ENCODE data around the gene TRMT11.

The TRMT11 gene

GRCh38 chr6:125956506-125957390 is 29.6 kb upstream of the TRMT11 start, which contains the start of gene HINT3 (continued):
- peak; percentile 20 for TF ChIP-seq ZNF623 (tag by site-specific recombination; IDR thresholded peaks at IDR 0.05)
- peak; percentile 93 for TF ChIP-seq TRIM28 (IDR thresholded peaks at IDR 0.05; ENCODE audit: borderline replicate concordance, low read length)
- TF ChIP-seq FEZF1 (tag by site-specific recombination; IDR thresholded peaks at IDR 0.05) = peak; percentile 11; the same call in 1 of the 2 replicates
- TF ChIP-seq ZNF639 (tag by site-specific recombination; IDR thresholded peaks at IDR 0.05) = peak; percentile 89
- peak; percentile 62; the same call in 1 of the 2 replicates for TF ChIP-seq WT1 (tag by site-specific recombination; IDR thresholded peaks at IDR 0.05)
- peak; percentile 73 for TF ChIP-seq ZNF843 (tag by site-specific recombination; IDR thresholded peaks at IDR 0.05)
- peak; percentile 96 for TF ChIP-seq ZBTB8A (tag by site-specific recombination; IDR thresholded peaks at IDR 0.05)
- no peak for TF ChIP-seq SALL2 (tag by site-specific recombination; IDR thresholded peaks at IDR 0.05; ENCODE audit: borderline replicate concordance)
- TF ChIP-seq ZNF366 (tag by site-specific recombination; conservative IDR thresholded peaks at IDR 0.05) = peak; percentile 82
- 0 out of 2 replicates have a peak, but pooled peaks have one; percentile 56 for TF ChIP-seq ZBTB7A (tag by site-specific recombination; IDR thresholded peaks at IDR 0.05; ENCODE audit: low read depth)
- 0 out of 2 replicates have a peak, but pooled peaks have one; percentile 70 for TF ChIP-seq ZNF777 (tag by site-specific recombination; IDR thresholded peaks at IDR 0.05; ENCODE audit: borderline replicate concordance)
- no peak for TF ChIP-seq ZNF274 (IDR thresholded peaks at IDR 0.05; ENCODE audit: low read length)
- TF ChIP-seq ZNF274 (tag by site-specific recombination; IDR thresholded peaks at IDR 0.05; ENCODE audit: borderline replicate concordance) = no peak
- TF ChIP-seq PRDM1 (tag by site-specific recombination; IDR thresholded peaks at IDR 0.05) = no peak
- peak; percentile 24; the same call in 1 of the 2 replicates for TF ChIP-seq GLI4 (tag by site-specific recombination; IDR thresholded peaks at IDR 0.05)
- TF ChIP-seq IKZF3 (tag by site-specific recombination; IDR thresholded peaks at IDR 0.05) = peak; percentile 68
- TF ChIP-seq ZNF211 (tag by site-specific recombination; IDR thresholded peaks at IDR 0.05; ENCODE audit: low read depth) = no peak
- peak; percentile 89 for TF ChIP-seq ZNF610 (tag by site-specific recombination; IDR thresholded peaks at IDR 0.05; ENCODE audit: borderline replicate concordance)
- peak; percentile 83 for TF ChIP-seq ZFHX2 (tag by site-specific recombination; conservative IDR thresholded peaks at IDR 0.05)
- TF ChIP-seq ZNF488 (tag by site-specific recombination; IDR thresholded peaks at IDR 0.05) = no peak
- peak; percentile 60; the same call in 1 of the 2 replicates for TF ChIP-seq TSHZ1 (tag by site-specific recombination; IDR thresholded peaks at IDR 0.05; ENCODE audit: borderline replicate concordance)
- TF ChIP-seq ELK4 (IDR thresholded peaks at IDR 0.05; ENCODE audit: borderline replicate concordance, low read depth, low read length) = no peak
- peak; percentile 85 for TF ChIP-seq ZFP69B (tag by site-specific recombination; IDR thresholded peaks at IDR 0.05)
- TF ChIP-seq ZNF157 (tag by site-specific recombination; IDR thresholded peaks at IDR 0.05) = no peak
- TF ChIP-seq ZNF785 (tag by site-specific recombination; IDR thresholded peaks at IDR 0.05) = peak; percentile 86
- TF ChIP-seq BCL6B (tag by site-specific recombination; IDR thresholded peaks at IDR 0.05) = no peak
- TF ChIP-seq TCF7L2 (IDR thresholded peaks at IDR 0.05; ENCODE audit: borderline replicate concordance, low read depth, low read length) = peak; percentile 100
- no peak for TF ChIP-seq ZNF704 (tag by site-specific recombination; IDR thresholded peaks at IDR 0.05)
- TF ChIP-seq OSR2 (tag by site-specific recombination; IDR thresholded peaks at IDR 0.05) = peak; percentile 41
- TF ChIP-seq ZNF426 (tag by site-specific recombination; IDR thresholded peaks at IDR 0.05) = no peak; the same call in 1 of the 2 replicates
- TF ChIP-seq ZNF558 (tag by site-specific recombination; IDR thresholded peaks at IDR 0.05) = peak; percentile 55; the same call in 1 of the 2 replicates
